GM18520 (cell line): ENCODE results near the gene PHACTR1.

Experiments used
- ATAC-seq: cut with Tn5 transposase; IDR thresholded peaks from one replicate; pipeline ENCODE4 v1.9.1; 2021; ENCODE audit not compliant: unreplicated experiment

The PHACTR1 gene

DNA sequence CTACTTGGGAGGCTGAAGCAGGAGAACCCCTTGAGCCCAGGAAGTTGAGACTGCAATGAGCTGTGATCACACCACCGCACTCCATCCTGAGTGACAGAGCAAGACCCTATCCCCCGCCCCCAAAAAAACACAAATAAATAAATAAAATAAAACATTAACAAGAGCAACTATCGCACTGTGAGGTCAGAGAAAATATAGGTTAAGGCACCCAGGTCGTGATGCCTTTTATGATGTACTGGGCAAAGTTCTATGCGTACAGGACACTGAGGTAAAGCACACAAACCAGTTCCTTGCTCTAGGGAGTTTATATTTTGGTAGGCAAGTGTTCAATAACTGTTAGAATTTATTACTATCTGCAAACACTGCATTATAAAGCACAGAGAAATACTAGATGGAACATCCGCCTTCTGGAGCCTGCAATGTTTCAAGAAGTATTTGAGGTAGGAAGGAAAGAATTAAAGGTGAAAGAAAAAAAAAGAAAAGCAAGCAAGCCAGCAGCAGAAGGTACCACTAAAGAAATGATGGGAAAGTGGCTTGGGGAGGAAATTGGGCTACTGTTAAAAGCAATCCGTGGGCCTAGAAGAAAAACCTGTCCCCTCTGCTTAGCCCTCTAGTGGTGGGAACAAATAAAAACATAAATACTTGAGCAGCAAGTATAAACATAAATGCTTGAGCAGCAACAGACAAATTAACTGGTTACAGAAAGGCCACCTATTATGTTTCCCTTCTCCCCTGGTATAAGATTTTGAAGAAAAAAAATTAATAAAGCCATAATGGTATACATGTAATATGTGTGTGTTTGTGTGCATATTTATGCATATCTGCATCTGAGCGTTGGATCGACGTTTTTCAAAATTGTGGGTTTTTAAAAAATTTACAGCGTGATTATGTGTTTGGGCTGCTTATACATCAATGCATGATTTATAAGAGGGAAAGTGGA lies 128.0 kb downstream of the PHACTR1 start:
- no peak for ATAC-seq

- ATAC-seq = no peak
Measured at GRCh38 chr6:12845224-12846004, 128.8 kb downstream of the PHACTR1 start.

DNA sequence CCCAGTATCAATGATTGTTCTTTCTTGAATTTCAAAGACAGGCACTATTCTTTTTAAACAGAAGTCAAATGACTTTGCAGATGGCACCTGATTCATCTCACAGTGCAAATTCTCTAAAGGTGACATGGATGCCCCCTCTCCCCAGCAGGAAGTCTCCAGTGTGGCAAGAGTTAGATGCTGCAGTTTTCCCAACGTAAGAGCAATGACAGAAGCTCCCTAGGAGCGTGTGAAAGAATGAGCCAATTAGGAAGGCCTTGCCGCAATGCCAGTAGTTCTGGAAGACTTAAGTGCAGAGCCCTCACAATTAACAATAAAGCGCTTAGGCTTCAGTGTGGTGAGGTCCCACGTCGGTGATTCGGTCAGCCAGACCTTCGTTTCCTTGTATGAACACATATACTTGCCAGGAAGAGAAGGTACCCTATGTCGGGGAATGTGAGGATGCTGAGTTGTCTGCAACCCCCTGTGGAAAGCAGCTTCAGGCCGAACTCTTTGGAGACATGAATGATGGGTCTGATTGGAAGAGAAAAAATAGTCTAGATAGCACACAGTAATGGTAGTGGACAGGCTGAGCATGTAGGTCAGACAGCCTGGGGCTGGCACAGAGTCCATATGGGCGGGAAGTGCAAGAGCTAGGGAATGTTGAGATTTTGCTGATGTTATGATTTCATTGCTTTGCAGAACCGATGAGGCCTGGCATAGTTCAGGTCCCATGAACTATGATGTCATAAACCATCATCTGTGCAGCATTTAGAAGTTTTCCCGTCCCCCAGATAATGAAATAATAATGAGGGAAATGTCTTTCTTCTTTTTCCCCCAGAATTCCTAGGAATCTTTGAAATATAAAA lies 132.6 kb downstream of the PHACTR1 start:
- ATAC-seq = no peak

- ATAC-seq = no peak
Measured at GRCh38 chr6:12849809-12850198, 133.2 kb downstream of the PHACTR1 start.

- ATAC-seq = no peak
Measured at GRCh38 chr6:12851123-12851695, 134.6 kb downstream of the PHACTR1 start.

- ATAC-seq = no peak
Measured at GRCh38 chr6:12861603-12862002, 145.0 kb downstream of the PHACTR1 start.

- no peak for ATAC-seq
Measured at GRCh38 chr6:12865117-12865516, 148.6 kb downstream of the PHACTR1 start.

- no peak for ATAC-seq
Measured at GRCh38 chr6:12865671-12866181, 149.2 kb downstream of the PHACTR1 start.

DNA sequence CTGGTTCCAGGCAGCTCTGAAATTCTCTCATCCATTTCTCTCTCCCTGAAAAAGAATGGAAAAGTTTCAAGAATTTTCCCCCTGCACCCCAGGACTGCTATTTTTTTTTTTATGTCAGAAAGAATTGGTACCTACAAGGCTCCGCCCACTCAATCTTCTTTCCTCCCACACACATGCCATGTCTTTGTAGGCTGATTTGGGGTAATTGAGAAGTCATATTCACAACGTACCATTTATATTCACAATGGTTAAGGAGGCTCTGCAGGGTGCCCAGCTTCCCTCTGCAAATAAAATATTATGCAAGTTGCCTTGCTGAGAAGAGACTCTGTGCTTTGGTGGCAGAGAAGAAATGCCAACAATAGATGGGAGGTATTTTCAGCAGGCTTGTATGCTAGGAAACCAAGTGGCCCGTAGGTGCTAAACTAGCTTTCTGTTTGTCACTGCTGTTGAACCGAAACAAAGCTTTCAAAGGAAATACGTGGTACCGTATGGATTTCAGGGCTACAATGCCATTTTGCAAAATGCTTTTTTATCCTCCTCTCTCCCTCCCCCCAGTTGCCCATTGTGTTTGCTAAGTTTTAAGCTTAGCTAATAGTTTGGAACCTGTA lies 150.0 kb downstream of the PHACTR1 start:
- no peak for ATAC-seq

DNA sequence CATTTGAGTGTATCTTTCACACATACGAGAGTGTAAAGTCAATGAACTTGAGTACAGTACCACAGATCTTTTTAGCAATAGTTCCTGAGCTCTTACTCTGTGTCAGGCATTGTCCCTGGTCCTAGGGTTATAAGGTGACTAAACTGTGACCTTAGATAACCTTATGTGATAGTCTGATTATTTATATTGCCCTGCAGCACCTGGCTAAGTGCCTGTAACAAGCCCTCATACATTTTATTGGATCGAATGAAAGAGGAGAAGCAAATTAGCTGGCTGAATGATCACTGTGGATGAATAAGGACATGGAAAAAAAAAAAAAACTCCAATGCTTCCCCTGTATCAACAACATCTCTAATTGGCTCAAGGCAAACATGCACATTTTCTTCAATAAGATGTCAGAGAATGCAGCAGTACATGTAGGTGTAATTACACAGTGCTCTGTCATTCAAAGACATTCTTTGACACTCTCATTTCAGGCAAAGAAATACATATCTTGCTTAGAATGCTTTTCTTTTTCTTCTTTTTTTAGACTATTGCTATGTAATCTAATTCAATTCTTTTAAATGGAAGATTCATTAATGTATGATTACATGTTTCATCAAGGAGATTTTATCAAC lies 153.4 kb downstream of the PHACTR1 start:
- no peak for ATAC-seq

GRCh38 chr6:12873691-12874090 lies 157.1 kb downstream of the PHACTR1 start:
- no peak for ATAC-seq

GRCh38 chr6:12875051-12875450 lies 158.5 kb downstream of the PHACTR1 start:
- ATAC-seq = no peak

DNA sequence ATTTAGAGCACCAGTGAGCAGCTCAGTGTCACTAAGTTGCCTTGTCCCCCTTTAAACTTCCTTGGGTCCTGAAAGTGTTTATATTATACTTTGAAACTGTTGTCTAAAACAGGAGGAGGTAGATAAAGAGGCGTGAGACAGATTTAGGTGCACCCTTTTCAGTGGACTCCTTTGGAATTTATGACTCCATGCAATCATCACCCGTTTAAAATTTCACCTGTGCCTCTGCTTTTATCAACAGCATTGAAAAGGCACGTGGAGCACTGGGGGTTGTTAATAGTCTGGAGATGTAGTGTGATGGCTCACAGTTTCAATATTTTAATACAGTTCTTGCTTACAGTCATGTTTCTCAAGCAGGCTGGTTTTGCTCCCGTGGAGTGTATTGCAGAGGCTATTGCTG lies 162.2 kb downstream of the PHACTR1 start:
- no peak for ATAC-seq

DNA sequence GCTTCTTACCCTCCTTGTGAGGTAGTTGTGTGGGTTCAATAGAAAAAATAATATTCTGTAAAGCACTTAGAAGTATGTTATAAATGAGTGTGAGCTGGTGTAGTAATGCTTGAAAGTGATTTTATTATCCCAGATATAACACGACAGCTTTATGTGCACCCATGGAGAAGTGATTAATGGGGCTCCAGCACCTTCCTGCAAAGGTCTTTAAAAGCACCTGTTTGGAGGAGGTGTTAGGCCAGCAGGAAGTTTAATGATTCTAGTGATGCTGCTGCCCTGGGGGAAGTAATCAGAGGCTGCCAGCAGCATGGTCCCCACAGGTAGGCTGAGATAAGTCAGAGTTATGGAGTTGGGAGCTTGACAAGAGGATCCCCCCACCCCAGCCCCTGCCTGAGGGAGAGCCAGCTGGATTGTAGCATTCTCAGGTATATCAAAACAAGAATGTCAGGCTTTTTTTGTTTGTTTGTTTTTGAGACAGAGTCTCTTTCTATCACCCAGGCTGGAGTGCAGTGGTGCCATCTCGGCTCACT lies 166.3 kb downstream of the PHACTR1 start:
- no peak for ATAC-seq

DNA sequence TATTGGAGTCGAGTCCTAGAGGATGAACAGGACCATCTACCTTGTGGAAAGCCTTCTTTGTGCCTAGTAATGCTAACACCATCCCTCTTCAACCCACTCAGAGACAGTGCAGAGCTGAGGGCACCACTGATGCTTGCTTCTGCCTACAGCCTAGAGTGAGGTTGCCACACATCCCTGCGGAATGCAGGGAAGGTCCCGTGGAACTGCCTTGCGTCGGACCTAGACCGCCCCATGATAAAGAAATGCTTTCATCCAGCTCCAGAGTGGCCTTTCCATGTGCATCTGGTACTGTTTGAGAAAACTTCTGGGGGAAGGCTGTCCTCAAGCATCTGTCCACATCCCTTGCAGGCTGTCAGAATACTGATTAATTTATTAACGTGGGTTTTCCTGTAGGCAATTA lies 168.4 kb downstream of the PHACTR1 start:
- ATAC-seq = no peak

DNA sequence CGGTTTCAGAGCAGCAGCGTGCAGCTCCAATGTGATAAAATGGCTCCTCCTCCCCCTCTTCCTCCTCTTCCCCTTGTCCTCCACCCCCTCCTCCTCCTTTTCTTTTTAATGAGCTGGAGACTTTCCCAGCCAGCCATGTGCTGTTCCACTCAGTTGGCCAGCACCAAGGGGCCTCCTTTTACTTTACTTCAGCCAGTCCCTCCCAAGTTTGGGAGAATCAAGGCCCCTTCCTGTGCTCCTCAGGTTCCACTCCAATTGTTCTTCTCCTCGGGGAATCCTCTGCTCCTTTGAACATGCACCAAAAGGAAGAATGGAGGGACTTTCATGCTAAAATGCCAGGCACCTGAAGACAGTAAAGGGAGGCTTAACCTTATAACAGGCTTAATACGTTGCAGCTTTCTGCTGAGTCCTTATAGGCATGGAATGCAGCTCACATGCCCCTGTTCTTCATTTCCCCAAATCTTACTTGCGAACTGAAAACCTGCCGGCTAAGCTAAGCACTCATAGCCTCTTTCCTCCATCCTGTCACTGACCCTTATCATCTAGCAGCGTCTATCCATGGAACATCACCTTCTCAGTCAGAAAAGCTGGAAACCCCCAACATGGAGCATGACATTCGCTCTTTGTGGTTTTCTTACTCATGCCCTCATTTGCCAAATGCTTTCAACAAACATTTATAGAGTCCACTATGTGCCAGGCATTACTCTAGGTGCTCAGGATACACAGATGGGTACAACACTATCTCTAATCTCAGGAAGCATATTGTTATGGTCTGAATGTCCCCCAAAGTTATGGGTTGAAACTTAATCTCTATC lies 170.6 kb downstream of the PHACTR1 start:
- ATAC-seq = no peak

DNA sequence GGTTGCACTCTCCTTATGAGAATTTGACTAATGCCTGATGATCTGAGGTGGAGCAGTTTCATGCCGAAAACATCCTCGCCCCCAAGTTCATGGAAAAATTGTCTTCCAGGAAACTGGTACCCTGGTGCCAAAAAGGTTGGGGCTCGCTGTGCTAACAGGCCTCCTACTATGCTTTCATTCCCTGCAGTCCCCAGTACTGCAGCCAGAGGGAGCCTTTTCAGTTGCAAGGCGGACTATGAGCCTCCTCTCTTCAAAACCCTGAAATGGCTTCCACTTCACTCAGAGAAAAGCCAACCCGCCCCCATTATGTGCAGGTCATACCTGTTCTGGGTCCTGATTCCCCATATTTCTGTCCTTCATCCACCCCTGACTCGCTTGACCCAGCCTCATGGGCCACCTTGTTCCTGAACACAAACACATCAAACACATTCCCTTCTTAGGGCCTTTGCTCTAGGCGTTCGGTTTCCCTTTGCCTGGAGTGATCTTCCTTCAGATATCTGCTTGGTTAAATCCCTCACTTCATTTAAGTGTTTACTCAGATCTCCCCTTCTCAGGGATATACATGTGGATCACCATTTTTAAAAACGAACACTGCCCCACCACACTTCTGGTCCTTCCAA lies 173.7 kb downstream of the PHACTR1 start:
- no peak for ATAC-seq

DNA sequence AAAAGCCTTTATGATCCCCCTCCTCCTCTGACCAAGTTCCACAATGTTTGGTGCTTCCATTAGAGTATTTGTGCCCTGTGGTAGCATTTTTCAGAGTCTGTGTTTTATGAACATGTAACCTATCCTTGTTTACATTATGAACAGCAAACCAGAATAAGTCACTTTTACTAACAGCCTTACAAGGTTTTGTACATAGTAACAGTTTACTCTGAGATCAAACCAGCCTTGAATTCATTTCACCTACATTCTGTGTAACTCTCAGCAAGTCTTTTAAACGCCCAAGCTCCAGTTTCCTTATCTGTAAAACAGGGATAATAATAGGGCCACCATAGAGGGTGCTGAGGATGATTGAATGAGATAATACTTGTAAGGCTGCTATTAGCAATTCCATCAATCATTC lies 175.0 kb downstream of the PHACTR1 start:
- no peak for ATAC-seq
